Measurements from ENCODE around the gene ARMC6.
"Not testable (repeated sequence)": the region's sequence is repeated elsewhere in the genome, so short reads cannot be mapped to it uniquely, and the experiment has no call there.

Gene ARMC6

GRCh38 chr19:19078801-19079200, 45.4 kb downstream of the ARMC6 start:
- no peak for FAIRE-seq

GRCh38 chr19:19079571-19079970, 46.2 kb downstream of the ARMC6 start:
- no peak for FAIRE-seq

- no peak for FAIRE-seq
Observed at GRCh38 chr19:19081642-19082151, 48.3 kb downstream of the ARMC6 start.

GRCh38 chr19:19083413-19084178, 50.2 kb downstream of the ARMC6 start:
- FAIRE-seq: no peak

GRCh38 chr19:19087676-19088075, 54.3 kb downstream of the ARMC6 start:
- FAIRE-seq: no peak

GRCh38 chr19:19094513-19094912, 61.1 kb downstream of the ARMC6 start:
- FAIRE-seq: no peak

GRCh38 chr19:19095691-19096090, 62.3 kb downstream of the ARMC6 start:
- FAIRE-seq: no peak

GRCh38 chr19:19096641-19097627, 63.5 kb downstream of the ARMC6 start:
- no peak for FAIRE-seq

GRCh38 chr19:19098084-19098702, 64.8 kb downstream of the ARMC6 start:
- FAIRE-seq: no peak

- FAIRE-seq: no peak
Observed at GRCh38 chr19:19098703-19099632, 65.6 kb downstream of the ARMC6 start.

GRCh38 chr19:19101540-19101939, 68.1 kb downstream of the ARMC6 start:
- FAIRE-seq: no peak

GRCh38 chr19:19102566-19102965, 69.2 kb downstream of the ARMC6 start:
- not testable (repeated sequence) for FAIRE-seq

GRCh38 chr19:19103167-19103566, 69.8 kb downstream of the ARMC6 start:
- no peak for FAIRE-seq

GRCh38 chr19:19105365-19106055, 72.1 kb downstream of the ARMC6 start:
- no peak for FAIRE-seq

- FAIRE-seq: no peak
Observed at GRCh38 chr19:19106056-19106551, 72.7 kb downstream of the ARMC6 start.

GRCh38 chr19:19106938-19107337, 73.5 kb downstream of the ARMC6 start:
- not testable (repeated sequence) for FAIRE-seq

GRCh38 chr19:19107654-19108053, 74.3 kb downstream of the ARMC6 start:
- no peak for FAIRE-seq

All from islet of Langerhans (tissue), 1 donor.